Nephron progenitor cell (in vitro differentiated cells): ENCODE results near the gene SLC6A3.

Experiments
- DNase-seq: peaks from one replicate; pipeline ENCODE4 v3.0.0; 2021
- H3K27ac Mint-ChIP-seq: 2 replicates; pipeline ENCODE4 v1.8.0; 2021; ENCODE audit warnings: mild to moderate bottlenecking, moderate library complexity, mixed read lengths
- H3K27me3 Mint-ChIP-seq: 2 replicates; pipeline ENCODE4 v1.8.0; 2021; ENCODE audit warnings: mild to moderate bottlenecking, low read depth, mixed read lengths; ENCODE audit not compliant: poor library complexity
- H3K36me3 Mint-ChIP-seq: 2 replicates; pipeline ENCODE4 v1.8.0; 2021; ENCODE audit warnings: low read depth, mixed read lengths
- H3K4me1 Mint-ChIP-seq: 2 replicates; pipeline ENCODE4 v1.8.0; 2021; ENCODE audit warnings: mixed read lengths
- H3K4me3 Mint-ChIP-seq: 2 replicates; pipeline ENCODE4 v1.8.0; 2021; ENCODE audit warnings: mild to moderate bottlenecking, moderate library complexity, mixed read lengths
- H3K9me3 Mint-ChIP-seq: 2 replicates; pipeline ENCODE4 v1.8.0; 2021; ENCODE audit warnings: mild to moderate bottlenecking, moderate library complexity, mixed read lengths
- TF ChIP-seq, protein P1 (sequence below): fragments of 200-600 bp; sonication (generic); IDR thresholded peaks from 2 replicates; pipeline ENCODE4 v1.5.0; 2021; ENCODE audit warnings: antibody characterized with exemption

The SLC6A3 gene

DNA sequence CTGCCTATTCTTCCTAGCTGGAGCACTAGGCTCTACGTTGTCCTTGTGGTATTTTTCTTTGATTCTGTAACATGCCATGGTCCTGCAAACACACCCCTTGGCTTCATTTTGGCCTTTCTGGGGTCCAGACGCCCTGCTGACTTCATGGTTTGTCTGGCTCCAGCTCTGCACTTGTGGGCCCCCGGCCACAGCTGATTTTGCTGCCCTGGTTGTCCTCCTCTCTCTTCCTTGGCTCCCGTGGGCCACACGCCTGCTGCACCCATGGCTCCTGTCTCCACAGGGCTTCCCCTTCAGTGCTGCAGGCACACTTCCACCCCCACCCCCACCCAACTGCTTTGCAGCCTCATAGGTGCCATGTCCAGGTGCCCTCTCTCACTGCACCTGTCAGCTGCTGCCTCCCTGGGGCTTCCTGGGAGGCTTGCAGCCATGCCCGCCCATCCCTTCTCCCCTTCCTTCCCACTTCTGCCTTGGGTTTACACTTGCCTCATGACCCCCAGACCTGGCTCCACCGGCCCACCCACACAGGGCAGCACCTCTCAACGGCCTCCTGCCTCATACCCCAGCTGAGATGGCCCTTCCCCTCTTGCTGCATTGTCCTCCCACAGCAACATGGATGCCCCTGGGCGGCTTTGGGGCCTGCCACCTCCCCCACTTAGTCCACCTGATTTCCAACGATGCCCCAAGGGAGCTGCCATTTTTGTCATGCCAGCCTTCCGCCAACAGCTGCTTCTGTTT lies 25.6 kb downstream of the SLC6A3 start:
- Mint-ChIP-seq H3K4me1 (no peaks in the 10 kb centered on the region), H3K27ac (no peak overlapping the region), H3K36me3 (no peaks in the 10 kb centered on the region), H3K27me3 (peaks cover 30% of the 10 kb centered on the region), H3K9me3 (no peaks in the 10 kb centered on the region), H3K4me3 (no peak overlapping the region)
- no peak for DNase-seq
- TF ChIP-seq, protein P1, sequence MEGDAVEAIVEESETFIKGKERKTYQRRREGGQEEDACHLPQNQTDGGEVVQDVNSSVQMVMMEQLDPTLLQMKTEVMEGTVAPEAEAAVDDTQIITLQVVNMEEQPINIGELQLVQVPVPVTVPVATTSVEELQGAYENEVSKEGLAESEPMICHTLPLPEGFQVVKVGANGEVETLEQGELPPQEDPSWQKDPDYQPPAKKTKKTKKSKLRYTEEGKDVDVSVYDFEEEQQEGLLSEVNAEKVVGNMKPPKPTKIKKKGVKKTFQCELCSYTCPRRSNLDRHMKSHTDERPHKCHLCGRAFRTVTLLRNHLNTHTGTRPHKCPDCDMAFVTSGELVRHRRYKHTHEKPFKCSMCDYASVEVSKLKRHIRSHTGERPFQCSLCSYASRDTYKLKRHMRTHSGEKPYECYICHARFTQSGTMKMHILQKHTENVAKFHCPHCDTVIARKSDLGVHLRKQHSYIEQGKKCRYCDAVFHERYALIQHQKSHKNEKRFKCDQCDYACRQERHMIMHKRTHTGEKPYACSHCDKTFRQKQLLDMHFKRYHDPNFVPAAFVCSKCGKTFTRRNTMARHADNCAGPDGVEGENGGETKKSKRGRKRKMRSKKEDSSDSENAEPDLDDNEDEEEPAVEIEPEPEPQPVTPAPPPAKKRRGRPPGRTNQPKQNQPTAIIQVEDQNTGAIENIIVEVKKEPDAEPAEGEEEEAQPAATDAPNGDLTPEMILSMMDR = no peak

DNA sequence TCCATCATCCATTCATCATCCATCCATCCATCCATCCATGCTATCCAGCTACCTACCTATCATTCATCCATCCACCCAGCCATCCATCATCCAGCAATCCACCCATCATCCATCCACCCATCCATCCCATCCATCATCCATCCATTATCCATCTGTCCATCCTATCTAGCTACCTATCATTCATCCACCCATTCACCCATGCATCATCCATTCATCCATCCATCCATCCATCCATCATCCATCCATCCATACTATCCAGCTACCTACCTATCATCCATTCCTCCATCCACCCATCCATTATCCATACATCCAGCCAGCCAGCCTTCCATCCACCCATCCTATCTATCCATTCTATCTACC lies 26.3 kb downstream of the SLC6A3 start:
- no peaks in the 10 kb centered on the region for H3K36me3 Mint-ChIP-seq

DNA sequence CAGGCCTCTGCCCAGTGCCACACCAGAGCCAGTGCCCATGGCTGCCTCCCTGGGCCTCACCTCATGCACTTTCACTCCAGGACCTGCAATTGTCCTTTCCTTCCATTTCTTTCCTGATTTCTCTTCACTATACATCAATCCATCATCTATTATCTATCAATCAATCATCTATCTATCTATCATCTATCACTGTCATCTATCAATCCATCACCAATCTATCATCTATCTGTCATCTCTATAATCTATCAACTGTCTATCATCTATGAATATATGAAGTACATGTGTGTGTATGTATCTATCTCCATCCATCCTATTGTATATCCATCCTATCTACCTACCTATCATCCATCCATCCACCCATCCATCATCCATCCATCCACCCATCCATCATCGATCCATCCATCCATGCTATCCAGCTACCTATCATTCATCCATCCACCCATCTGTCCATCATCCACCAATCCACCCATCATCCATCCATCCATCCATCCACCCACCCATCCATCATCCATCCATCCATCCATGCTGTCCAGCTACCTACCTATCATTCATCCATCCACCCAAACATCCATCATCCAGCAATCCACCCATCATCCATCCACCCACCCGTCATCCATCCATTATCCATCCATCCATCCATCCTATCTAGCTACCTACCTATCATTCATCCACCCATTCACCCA lies 26.9 kb downstream of the SLC6A3 start:
- Mint-ChIP-seq H3K27me3 (peaks cover 25% of the 10 kb centered on the region), H3K27ac (no peak overlapping the region), H3K9me3 (no peaks in the 10 kb centered on the region), H3K4me3 (no peak overlapping the region), H3K4me1 (no peaks in the 10 kb centered on the region), H3K36me3 (no peaks in the 10 kb centered on the region)
- TF ChIP-seq, protein P1 = no peak
- DNase-seq = no peak

More for the DNA sequence above, 26.3 kb downstream of the SLC6A3 start:
- no peak overlapping the region for H3K4me3 Mint-ChIP-seq
- no peaks in the 10 kb centered on the region for H3K4me1 Mint-ChIP-seq
- TF ChIP-seq, protein P1 = no peak
- H3K9me3 Mint-ChIP-seq = no peaks in the 10 kb centered on the region
- peaks cover 25% of the 10 kb centered on the region for H3K27me3 Mint-ChIP-seq
- no peak overlapping the region for H3K27ac Mint-ChIP-seq
- DNase-seq = no peak

DNA sequence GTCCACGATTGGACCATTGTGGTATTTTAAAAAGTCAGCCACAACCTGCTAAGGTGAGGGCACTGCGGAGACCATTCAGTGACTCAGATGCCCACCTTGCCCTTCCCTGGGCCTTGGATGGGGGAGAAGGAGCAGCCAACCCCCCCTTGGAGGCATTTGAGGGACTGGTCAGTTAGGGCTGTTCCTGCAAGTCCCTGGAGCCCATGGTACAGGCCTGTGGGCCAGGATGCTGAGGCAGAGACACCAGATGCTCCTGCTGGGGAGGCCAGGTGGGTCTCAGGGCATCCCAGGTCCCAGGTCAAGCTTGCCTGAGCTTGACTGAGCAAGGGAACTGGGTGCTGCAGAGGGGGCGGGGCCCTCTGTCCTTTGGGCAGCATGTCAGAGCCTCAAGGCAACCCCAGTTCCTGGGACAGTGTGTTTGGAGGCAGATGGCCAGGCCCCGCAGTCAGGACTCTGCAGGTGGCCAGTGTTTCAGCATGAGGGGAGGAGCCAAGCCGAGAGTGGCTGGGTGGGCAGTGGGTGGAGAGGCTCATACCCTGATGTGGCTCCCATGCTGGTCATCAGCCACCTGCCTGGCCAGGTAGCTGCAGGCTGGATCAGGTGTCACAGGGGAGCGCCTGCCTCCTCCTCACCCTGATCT lies 27.5 kb downstream of the SLC6A3 start:
- H3K27me3 Mint-ChIP-seq = peaks cover 27% of the 10 kb centered on the region
- TF ChIP-seq, protein P1 = no peak
- H3K36me3 Mint-ChIP-seq = no peaks in the 10 kb centered on the region
- no peak overlapping the region for H3K27ac Mint-ChIP-seq
- no peak for DNase-seq
- H3K4me1 Mint-ChIP-seq = no peaks in the 10 kb centered on the region
- no peaks in the 10 kb centered on the region for H3K9me3 Mint-ChIP-seq
- H3K4me3 Mint-ChIP-seq = no peak overlapping the region

DNA sequence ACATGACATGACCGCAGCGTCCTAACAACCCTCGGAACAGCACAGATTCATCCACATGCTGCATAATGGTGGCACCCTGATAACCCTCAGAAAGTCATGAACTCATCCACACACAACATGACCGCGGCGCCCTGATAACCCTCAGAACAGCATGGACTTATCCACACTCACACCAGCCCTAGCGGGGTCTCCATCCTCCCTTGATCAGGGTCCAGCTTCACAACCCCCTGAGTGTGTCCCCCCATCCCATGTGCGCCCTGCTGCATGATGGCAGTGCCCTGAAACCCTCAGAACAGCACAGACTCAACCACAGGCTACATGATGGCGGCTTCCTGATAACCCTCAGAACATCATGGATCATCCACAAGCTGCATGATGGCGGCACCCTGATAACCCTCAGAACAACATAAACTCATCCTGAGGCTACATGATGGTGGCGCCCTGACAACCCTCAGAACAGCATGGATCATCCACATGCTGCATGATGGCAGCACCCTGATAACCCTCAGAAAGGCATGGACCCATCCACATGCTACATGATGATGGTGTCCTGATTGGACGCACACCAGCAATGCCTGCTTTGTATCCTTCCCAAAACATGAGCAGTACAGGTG lies 28.3 kb downstream of the SLC6A3 start:
- peaks cover 30% of the 10 kb centered on the region for H3K27me3 Mint-ChIP-seq
- H3K27ac Mint-ChIP-seq = no peak overlapping the region
- no peaks in the 10 kb centered on the region for H3K36me3 Mint-ChIP-seq
- H3K4me1 Mint-ChIP-seq = no peaks in the 10 kb centered on the region
- TF ChIP-seq, protein P1 = no peak
- H3K4me3 Mint-ChIP-seq = no peak overlapping the region
- no peak for DNase-seq
- H3K9me3 Mint-ChIP-seq = no peaks in the 10 kb centered on the region
